HG02759 (cell line): ENCODE measurements around the gene GCFC2.
"Not testable (repeated sequence)": the region's sequence is repeated elsewhere in the genome, so short reads cannot be mapped to it uniquely, and the experiment has no call there.

Experiments used
- ATAC-seq: cut with Tn5 transposase; IDR thresholded peaks from one replicate; pipeline ENCODE4 v1.9.1; 2021; ENCODE audit warnings: mild to moderate bottlenecking, moderate library complexity; ENCODE audit not compliant: unreplicated experiment

GCFC2 gene

DNA sequence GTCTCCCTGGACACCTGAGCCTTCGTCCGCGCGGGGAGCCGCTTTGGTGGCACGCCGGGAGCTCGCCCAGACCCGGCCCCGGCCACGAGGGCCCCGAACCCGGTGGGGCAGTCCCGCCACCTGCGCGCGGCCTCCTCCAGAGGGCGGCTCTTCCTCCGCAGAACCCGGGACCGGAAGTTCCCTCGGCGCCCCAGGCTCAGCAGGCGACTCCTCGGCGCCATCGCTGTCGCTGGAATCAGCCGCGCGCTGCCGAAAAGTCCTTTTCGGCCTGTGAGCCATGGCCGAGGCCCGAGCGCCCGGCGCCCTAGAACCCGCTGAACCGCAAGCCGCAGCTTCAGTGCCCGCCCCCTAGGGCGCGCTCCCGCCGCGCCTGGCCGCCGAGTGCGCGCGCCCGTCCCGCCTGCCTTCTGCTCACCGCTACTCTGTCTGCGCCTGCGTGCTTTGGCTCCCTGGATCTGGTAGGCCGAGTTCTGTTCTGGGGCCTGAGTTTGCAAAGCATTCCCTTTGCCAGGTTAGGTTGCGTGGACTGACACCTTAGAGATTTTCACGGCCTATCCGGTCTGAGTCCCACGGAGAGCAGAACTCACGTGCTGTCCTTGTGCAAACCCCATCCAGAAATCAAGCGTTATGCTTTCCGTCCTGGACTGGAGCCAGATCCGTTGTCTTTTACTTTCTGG is at the start of gene GCFC2:
GCFC2 (minus strand) TSS at position 339 of the 677 bp plus-strand sequence; CDS start at position 279, 60 bp downstream.
- ATAC-seq, result peak; percentile 96

DNA sequence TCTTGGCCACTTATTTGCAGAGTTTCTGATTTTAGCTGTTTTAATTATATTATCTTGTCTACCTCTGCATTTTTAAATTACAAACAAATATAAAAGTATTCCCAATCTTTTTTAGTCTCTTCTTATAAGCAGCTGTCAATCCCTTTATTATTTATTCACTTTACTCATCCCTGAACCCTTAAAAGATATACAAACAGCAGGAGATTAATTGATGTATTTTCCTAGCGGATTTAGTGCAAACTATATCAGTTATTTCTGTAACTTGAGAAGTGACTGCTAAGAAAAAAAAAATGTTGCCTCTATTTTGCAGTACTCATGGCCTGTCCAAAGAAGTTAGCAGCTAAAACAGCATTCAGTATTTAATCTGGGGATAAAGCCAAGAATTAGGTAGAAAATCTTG is 42.1 kb upstream of the GCFC2 start:
- ATAC-seq, result no peak

DNA sequence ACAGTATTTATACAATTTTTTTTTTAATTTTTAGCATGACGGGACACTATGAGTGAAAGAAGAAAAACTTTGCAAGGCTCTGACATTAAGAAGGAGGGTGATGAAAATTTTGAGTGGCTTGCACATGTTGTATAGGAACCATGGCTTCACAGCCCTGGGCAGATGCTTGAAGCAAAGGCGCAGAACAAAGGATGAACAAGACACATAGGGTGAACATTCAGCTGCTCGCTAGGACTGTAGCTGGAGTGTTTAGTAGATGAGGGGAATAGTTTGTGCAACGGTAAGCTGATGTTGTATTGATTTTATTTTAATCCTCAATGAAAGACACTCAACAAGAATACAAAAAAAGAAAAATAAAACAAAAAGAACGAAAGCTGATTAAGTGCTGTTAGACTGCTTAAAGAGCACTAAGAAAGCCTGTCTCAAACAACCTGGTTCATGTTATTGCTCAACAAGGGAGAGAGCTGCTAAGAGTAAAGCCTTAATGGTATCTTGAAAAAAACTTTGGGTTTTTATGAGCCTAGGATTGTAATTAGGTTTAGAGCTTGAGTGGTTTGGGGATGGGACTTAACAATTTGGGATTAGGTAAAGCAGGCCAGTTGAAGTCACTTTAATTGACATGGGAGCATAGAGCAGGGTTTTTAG is 41.2 kb upstream of the GCFC2 start:
- ATAC-seq, result no peak

DNA sequence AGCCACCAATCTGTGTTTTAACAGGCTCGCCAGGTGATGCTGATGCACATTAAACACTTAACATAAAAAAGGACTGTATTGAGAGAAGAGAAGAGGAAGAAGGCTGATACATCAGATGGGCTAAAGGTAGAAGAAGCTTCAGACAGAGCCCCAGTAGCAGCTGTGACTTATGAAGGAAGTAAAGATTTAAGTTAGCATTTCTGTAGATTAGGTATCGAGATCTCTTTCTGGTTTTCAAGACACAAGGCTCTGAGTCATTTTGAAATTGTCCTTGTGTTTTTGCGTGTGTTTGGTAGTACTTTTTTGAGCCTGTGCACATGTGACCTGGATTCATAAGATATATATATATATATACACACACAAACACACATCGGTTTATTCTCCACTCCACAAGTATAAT is 40.6 kb upstream of the GCFC2 start:
- ATAC-seq, result no peak

DNA sequence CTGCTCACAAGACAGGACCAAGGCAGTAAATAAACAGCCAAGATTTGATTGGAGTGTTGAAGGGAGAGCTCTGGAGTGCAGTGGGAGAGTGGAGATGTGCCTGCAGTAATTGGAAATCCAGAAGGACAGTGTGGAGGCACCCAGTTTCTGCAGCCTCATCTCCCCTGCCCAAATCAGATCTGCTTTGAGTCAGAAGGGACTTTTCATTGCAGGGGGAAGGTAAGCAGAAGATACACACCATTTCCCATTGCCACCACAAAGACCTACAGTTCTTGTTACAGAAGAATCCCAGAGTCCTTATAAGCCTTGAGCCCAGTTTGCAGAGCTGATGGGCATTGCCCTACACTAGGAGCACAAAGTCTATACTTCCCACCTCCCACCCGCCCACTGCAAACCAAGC is 27.2 kb upstream of the GCFC2 start:
- ATAC-seq, result no peak

DNA sequence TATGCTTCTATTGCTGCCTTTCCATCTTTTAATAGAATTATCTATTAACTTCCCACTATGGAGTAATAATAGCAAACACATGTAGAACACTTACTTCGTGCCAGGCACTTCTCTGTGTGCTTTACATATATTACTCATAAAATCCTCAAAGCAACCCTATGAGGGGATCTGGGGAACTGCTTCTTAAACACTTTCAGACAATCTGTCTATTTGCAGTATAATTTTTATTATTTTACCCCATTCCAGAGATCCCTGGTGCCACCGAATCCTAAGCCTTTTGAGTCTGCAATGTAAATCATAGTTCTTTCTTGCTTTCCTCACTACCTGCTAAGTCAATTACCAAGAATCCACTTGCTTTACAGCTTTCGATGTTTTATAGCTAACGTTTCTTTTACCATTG is 25.6 kb upstream of the GCFC2 start:
- ATAC-seq, result no peak

DNA sequence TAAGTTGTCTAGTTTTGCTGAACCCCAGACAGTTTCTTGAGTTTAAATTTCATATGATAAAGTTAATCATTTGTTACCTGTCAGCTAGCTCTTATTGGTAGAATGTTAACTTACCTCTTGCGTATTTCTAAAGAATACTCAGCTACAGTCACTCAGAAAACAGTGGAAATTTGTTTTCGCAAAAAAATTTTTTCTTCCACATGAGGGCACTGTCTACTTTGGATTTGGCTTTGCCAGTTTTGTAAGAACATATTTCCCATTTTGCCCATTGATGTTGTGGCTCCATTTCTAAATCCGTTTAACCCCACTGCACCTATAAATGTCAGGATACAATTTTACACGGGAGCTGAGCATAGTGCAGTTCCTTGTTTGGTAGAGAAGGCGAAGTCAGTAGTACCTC is 19.1 kb upstream of the GCFC2 start:
- no peak for ATAC-seq

DNA sequence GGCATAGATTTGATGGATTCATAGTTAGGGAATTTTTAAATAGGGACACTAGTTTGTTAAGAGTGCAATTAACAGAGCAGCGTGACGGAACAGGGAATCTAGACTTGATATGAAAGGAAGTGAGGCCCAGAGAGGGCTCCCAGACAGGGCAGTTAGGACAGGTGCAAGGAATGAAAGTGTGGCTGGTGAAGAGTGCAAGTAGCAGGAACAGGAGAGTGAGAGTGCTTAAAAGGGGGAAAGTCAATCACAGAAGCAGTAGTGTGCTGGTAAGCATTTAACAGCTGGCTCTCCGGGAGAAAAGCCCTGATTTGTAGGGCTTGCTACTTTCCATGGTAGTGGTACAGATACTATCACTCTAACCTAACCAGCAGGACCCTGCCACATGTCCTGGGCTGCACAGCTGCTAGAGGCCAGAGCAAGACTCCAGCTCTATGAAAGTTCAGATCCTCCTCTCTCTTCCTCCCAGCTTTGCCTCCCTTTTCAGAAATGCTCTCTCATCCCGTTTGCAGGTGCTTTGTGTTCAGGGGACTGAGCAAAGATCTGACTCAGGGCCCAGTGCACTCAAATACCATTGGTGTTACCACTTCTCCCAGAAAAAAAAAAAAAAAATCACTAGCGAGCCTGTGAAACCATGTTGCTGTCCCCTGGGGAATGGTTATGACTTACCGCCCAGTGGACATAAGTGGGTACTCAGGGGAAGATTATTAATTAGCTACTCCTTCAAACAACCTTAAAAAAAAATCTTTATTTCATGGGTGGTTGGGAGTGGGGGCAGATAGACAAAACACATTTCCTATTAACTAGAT is 18.1 kb upstream of the GCFC2 start:
- ATAC-seq, result no peak

DNA sequence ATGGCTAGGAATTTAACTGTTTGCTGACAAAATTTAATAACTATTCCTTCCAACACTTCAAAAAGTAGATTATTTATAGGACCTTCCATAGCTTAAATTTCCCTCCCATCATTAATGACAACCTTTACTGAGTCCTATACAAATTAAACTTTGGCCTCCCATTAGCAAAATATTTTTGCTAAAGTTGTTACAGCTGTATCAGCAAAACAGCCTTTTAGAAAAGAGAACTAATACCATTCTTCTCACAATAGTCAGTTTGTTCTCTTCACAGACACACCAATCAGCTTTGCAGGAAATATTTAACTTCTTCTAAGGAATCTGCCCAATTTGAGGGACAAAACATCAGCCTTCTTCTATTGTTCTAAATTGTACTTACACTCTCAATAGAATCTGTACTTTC is 12.0 kb upstream of the GCFC2 start:
- no peak for ATAC-seq

DNA sequence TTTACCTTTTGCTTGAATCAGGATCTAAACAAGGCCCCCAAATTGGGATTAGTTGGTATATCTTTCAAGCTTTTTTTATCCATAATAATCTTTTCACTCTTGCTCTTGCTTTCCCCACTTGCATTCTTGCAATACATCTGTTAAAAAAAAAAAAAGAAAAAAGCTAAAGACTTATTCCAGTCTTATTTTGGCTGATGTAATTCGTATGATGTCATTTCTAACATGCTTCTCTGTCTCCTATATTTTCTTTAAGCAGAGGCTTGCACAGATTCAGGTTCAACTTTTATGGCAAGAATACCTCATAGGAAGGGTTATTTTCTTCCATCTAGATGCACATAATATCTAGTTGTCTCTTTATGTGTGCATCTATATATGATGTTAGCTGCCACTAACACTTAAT is 9.8 kb upstream of the GCFC2 start:
- ATAC-seq, result no peak

DNA sequence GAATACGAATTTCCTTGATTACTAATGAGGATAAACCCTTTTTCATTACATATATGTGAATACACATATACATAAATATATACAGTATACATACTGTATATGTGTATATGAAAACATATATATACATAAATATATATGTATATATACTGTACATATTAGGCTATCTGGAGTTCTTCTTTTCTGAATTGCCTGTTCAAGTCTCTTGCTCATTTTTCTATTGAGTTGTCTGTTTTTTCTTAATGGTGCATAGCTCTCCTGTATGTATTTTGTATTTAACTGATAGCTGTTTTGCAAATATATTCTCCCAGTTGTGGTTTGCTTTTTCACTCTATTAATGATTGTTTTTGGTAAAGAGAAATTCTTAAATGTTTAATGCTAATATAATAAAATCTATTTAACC is 8.9 kb upstream of the GCFC2 start:
- ATAC-seq, result no peak

DNA sequence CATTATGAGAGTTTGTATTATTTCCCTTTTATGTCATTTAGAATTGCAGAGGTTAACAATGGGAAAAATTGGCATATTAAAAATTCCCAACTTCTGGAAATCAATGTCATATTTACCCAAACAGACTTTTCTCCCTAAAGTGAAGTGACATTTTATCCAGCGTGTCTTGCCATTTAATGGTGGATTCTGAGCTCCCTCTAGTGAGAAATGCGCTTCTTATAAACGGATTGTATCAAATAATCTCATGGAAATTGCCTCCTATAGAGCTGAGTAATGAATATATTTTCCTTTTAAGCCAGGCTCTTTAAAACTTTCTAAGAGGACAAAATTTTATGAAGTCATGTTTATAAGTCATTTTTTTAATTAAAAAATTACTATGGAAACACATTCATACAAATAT is 5.7 kb upstream of the GCFC2 start:
- ATAC-seq, result no peak

DNA sequence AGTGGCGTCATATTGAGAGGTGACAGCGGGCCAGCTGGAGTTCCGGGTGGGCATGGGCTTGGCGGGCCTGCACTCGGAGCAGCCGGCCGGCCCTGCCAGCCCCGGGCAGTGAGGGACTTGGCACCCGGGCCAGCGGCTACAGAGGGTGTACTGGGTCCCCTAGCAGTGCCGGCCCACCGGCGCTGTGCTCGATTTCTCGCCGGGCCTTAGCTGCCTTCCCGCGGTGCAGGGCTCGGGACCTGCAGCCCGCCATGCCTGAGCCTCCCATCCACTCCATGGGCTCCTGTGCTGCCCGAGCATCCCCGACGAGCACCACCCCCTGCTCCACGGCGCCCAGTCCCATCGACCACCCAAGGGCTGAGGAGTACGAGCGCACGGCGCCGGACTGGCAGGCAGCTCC is 875 bp upstream of the GCFC2 start:
- not testable (repeated sequence) for ATAC-seq

DNA sequence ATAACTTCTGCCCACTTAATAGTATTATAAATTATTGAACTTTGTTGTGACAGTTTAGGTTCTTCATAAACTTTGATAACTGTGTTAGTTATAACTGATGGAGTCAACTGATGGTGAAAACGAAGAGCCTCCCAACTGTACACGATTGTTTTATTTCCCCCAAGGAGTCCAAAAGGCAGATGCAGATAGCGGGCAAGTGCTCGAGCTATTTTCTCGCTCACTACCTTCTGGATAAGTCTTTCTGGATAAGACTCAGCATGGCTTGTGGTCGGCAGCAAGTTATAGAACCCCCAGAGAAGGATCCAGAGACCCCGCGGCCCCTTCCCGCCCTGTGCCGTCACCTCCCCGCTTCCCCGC is 517 bp downstream of the GCFC2 start:
- ATAC-seq, result no peak

DNA sequence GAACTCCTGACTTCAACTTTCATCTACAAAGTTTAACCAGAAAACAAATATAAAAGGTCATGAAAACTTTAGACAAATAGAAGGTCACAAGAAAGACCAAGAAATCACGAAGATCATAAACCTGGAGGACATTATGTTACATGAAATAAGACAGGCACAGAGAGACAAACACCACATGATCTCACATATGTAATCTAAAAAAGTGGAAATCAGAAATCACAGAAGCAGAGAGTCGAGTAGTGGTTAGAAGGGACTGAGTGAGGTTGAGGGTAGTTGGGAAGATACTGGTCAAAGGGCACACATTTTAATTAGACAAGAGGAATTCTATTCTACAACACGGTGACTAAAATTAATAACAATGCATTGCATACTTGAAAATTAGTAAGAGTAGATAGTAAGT is 1.4 kb downstream of the GCFC2 start:
- no peak for ATAC-seq

DNA sequence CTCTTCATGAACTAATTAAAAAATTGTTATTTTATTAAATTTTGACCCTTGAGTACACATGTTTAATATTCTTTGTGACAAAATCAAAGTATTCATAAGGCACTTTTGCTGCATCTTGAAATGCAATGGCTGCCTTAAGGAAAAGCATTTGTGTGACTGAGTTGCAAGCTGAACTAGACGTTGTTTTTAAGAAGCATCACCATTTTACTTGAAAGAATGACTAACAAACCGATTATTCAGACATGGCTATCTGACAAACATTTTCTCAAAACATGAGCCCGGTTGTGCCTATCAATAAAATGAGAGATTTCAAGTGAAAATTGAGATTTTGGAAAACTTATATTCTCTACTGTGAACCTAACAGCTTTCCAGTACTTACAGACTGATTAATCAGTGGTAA is 2.8 kb downstream of the GCFC2 start:
- ATAC-seq, result no peak

DNA sequence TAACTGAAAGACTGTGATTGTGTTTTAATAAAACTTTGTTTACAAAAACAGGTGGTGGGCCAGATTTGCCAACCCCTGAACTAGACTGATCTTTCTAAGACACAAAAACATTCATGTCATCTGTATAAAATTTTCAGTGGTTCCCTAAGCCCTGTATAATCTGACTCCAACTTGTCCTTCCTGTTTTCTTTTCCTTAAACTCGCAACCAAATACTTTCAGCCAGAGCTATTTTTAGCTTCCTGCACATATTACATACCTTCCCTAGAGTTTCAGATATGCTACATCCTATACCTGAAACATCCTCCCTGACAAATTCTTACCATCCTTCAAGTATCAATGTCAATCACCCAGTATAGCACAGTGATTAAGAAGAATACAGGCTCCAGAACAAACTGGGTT is 4.8 kb downstream of the GCFC2 start:
- no peak for ATAC-seq

DNA sequence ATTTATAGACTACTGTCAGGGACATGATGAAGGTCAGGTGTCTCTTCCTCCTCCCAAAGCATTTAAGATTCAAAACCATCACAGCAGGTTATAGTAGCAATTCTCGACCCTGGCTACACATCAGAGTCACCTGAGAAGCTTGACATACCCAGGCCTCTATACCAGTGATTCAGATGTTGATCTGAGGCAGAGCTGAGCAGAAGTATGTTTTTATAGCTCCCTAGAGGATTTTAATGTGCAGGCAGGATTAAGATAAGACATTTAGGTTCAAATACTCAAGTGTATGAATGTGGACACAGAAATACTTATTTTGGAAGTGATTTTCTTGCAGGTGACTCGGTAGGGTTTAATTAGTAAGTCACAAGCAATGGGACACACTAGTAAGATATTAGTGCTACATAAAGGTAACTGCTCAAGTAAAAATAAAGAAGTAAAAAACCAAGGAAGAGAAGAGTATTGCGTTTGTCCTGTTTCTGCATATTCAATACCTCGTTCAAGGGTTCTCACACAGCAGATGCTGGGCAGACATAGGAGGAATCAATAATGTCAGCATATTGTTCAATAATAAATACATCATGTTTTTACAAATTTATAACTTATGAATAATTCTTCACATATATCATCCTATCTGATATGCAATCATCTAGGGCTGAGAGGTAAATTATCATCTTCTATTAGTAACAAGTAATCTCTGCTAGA is 7.0 kb downstream of the GCFC2 start:
- no peak for ATAC-seq

DNA sequence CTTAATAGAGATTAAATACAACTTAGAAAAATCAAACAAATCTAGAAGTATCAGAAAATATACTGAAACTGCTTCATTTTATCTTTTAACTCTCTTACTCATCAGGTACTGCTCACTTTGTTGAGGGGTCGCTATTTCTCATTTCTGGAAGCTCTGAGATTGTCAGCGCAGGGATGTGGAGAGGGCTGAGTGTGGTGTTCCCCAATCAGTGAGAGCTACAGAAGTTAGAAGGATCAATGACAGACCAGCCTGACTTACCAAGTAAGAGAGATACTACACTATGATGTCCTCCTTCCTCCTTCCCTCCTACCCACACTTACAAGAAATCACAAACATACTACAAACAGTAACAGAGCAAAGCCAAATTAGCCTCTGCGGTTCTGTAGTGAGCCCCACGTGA is 8.1 kb downstream of the GCFC2 start:
- no peak for ATAC-seq

DNA sequence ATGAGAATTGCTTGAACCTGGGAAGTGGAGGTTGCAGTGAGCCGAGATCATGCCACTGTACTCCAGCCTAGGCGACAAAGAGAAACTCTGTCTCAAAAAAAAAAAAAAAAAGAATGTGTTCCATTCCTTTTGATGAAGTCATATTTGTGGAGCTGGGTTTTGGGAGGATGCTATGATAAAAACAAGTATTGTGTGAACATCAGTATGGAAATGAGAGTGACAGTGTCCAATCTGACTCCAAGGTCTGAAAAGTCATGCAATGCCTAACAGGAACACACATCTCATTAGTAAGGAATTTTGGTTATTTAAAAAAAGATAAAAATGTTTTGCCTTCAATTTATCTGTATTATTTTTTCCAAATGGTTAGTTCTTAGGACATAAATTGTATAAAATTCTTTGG is 11.8 kb downstream of the GCFC2 start:
- no peak for ATAC-seq

DNA sequence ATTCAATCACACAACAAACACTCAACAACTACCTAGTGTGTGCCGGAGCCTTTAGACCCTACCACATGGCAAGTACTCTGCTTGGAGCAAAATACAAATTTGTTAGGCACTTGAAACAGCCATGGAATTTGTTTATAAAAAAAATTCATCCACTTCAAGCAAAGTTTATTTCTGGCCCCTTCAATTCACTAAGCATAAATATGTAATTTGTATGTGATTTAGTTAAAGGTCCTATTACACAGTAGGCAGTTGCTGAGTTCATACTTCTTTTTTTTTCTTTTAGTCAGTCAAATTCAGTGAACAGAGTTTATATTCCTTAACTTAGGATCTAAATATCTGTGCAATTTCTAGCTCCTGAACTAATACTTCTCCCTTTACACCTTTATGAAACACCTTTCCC is 22.5 kb downstream of the GCFC2 start:
- no peak for ATAC-seq

DNA sequence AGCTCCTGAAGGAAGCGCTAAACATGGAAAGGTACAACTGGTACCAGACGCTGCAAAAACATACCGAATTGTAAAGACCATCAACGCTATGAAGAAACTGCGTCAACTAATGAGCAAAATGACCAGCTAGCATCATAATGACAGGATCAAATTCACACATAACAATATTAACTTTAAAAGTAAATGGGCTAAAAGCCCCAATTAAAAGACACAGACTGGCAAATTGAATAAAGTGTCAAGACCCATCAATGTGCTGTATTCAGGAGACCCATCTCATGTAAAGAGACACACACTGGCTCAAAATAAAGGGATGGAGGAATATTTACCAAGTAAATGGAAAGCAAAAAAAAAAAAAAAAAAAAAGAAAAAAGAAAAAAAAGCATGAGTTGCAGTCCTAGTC is 27.3 kb downstream of the GCFC2 start:
- not testable (repeated sequence) for ATAC-seq
